HFFc6 (cell line): ENCODE measurements around the gene CCDC106. TPM values are rescaled to one million over a fixed set of nuclear protein-coding genes. Genes with fewer than 3 reads are reported as not detected.

Source experiments
- DNase-seq: peaks from one replicate; pipeline ENCODE4 v3.0.0-alpha.2; 2018
- H3K27ac Mint-ChIP-seq: 2 replicates; pipeline ENCODE4 v1.8.0; 2020; ENCODE audit warnings: mild to moderate bottlenecking, mixed read lengths
- H3K27me3 Mint-ChIP-seq: 2 replicates; pipeline ENCODE4 v1.8.0; 2021; ENCODE audit warnings: mild to moderate bottlenecking, moderate library complexity, mixed read lengths; ENCODE audit not compliant: insufficient read depth
- H3K36me3 Mint-ChIP-seq: 2 replicates; pipeline ENCODE4 v1.8.0; 2021; ENCODE audit warnings: low read depth, mixed read lengths
- H3K4me1 Mint-ChIP-seq: 2 replicates; pipeline ENCODE4 v1.8.0; 2020; ENCODE audit warnings: low read depth, mixed read lengths
- H3K4me3 Mint-ChIP-seq: 2 replicates; pipeline ENCODE4 v1.8.0; 2020; ENCODE audit warnings: mild to moderate bottlenecking, moderate library complexity, mixed read lengths
- H3K9me3 Mint-ChIP-seq: 2 replicates; pipeline ENCODE4 v1.8.0; 2020; ENCODE audit warnings: mild to moderate bottlenecking, mixed read lengths
- CTCF ChIP-seq: fragments of 200-600 bp; sonication (generic); IDR thresholded peaks from 2 replicates; pipeline ENCODE4 v1.5.0; 2021; ENCODE audit warnings: antibody characterized with exemption, mild to moderate bottlenecking
- total RNA-seq, 6 experiments: library from RNA; stranded (reverse); fragmentation: NEBNext Ultra II Directional; extraction: Animal tissue kit (Norgen Biotek cat#: 25700); gene quantifications; 2 replicates in 1 of 6; 3 replicates in 5 of 6; pipeline ENCODE4 v1.2.3, GENCODE V29; 2021

Gene CCDC106
- total RNA-seq, 6 experiments from 2014 or later: 12.9 to 17.4 (median 14.0) TPM

- Mint-ChIP-seq H3K4me1 (no peaks in the 10 kb centered on the region), H3K9me3 (no peaks in the 10 kb centered on the region), H3K27ac (no peak overlapping the region), H3K4me3 (no peak overlapping the region), H3K27me3 (no peaks in the 10 kb centered on the region; the same call in 1 of the 2 replicates), H3K36me3 (peaks cover 10% of the 10 kb centered on the region; the same call in 1 of the 2 replicates)
- DNase-seq: no peak
- no peak for TF ChIP-seq CTCF
Measured at GRCh38 chr19:55694241-55694655, 46.2 kb downstream of the CCDC106 start.

- no peaks in the 10 kb centered on the region; the same call in 1 of the 2 replicates for H3K27me3 Mint-ChIP-seq
- no peaks in the 10 kb centered on the region for H3K4me1 Mint-ChIP-seq
- no peak for DNase-seq
- no peak overlapping the region for H3K27ac Mint-ChIP-seq
- H3K9me3 Mint-ChIP-seq: no peaks in the 10 kb centered on the region
- H3K36me3 Mint-ChIP-seq: peaks cover 14% of the 10 kb centered on the region; the same call in 1 of the 2 replicates
- H3K4me3 Mint-ChIP-seq: no peak overlapping the region
- TF ChIP-seq CTCF: no peak
Measured at GRCh38 chr19:55694656-55695491, 46.9 kb downstream of the CCDC106 start.

GRCh38 chr19:55695511-55696290 lies 47.7 kb downstream of the CCDC106 start:
- Mint-ChIP-seq H3K36me3 (peaks cover 20% of the 10 kb centered on the region; the same call in 1 of the 2 replicates), H3K4me3 (no peak overlapping the region), H3K9me3 (no peaks in the 10 kb centered on the region), H3K27ac (no peak overlapping the region), H3K27me3 (no peaks in the 10 kb centered on the region; the same call in 1 of the 2 replicates), H3K4me1 (no peaks in the 10 kb centered on the region)
- DNase-seq: no peak
- no peak for TF ChIP-seq CTCF

- no peak overlapping the region for H3K27ac Mint-ChIP-seq
- no peaks in the 10 kb centered on the region; the same call in 1 of the 2 replicates for H3K27me3 Mint-ChIP-seq
- DNase-seq: no peak
- H3K36me3 Mint-ChIP-seq: peaks cover 22% of the 10 kb centered on the region
- no peaks in the 10 kb centered on the region for H3K9me3 Mint-ChIP-seq
- H3K4me3 Mint-ChIP-seq: no peak overlapping the region
- TF ChIP-seq CTCF: no peak
- H3K4me1 Mint-ChIP-seq: no peaks in the 10 kb centered on the region
Measured at GRCh38 chr19:55696301-55697068, 48.5 kb downstream of the CCDC106 start.

- H3K4me3 Mint-ChIP-seq: no peak overlapping the region
- no peaks in the 10 kb centered on the region for H3K9me3 Mint-ChIP-seq
- H3K27ac Mint-ChIP-seq: no peak overlapping the region
- DNase-seq: no peak
- no peaks in the 10 kb centered on the region for H3K4me1 Mint-ChIP-seq
- no peak for TF ChIP-seq CTCF
- H3K27me3 Mint-ChIP-seq: no peaks in the 10 kb centered on the region; the same call in 1 of the 2 replicates
- H3K36me3 Mint-ChIP-seq: peaks cover 26% of the 10 kb centered on the region
Measured at GRCh38 chr19:55697069-55697440, 49.0 kb downstream of the CCDC106 start.
